Neural cell (in vitro differentiated cells): ENCODE results near the gene CCDC126. TPM values are rescaled to one million over a fixed set of nuclear protein-coding genes. Genes with fewer than 3 reads are reported as not detected.

Source experiments
- H2AFZ ChIP-seq: fragments of 200-600, 300-800 bp; sonication (generic), shearing (Covaris generic); 2 replicates; pipeline ENCODE4 v1.6.0; 2014; ENCODE audit warnings: low read depth, mild to moderate bottlenecking, antibody characterized with exemption, low read length, moderate library complexity
- H3F3A ChIP-seq: fragments of 200-600 bp; shearing (Covaris generic); 2 replicates; pipeline ENCODE4 v1.6.1; 2016; ENCODE audit warnings: mild to moderate bottlenecking, moderate library complexity, mixed read lengths, antibody characterized with exemption, low read length; ENCODE audit not compliant: insufficient read depth, poor library complexity, severe bottlenecking
- H3K27ac ChIP-seq: fragments of 200-600, 300-800 bp; sonication (generic), shearing (Covaris generic); 2 replicates; pipeline ENCODE4 v1.5.1; 2014; ENCODE audit warnings: mild to moderate bottlenecking, low read length, moderate library complexity
- H3K27me3 ChIP-seq: fragments of 300-800, 200-600 bp; sonication (generic), shearing (Covaris generic); 2 replicates; pipeline ENCODE4 v1.6.0; 2014; ENCODE audit warnings: mild to moderate bottlenecking, low read depth, low read length, moderate library complexity; ENCODE audit not compliant: insufficient read depth
- H3K36me3 ChIP-seq: fragments of 300-800, 200-600 bp; sonication (generic), shearing (Covaris generic); 2 replicates; pipeline ENCODE4 v1.5.1; 2014; ENCODE audit warnings: mild to moderate bottlenecking, antibody characterized with exemption, low read length, moderate library complexity; ENCODE audit not compliant: insufficient read depth
- H3K4me2 ChIP-seq: fragments of 300-800, 200-600 bp; sonication (generic), shearing (Covaris generic); 2 replicates; pipeline ENCODE4 v1.6.0; 2014; ENCODE audit warnings: mild to moderate bottlenecking, low read length
- H3K4me3 ChIP-seq: fragments of 300-800, 200-600 bp; sonication (generic), shearing (Covaris generic); 2 replicates; pipeline ENCODE4 v1.5.1; 2014; ENCODE audit warnings: mild to moderate bottlenecking, low read length, moderate library complexity
- H3K79me2 ChIP-seq: fragments of 200-600 bp; shearing (Covaris generic); replicated peaks from 2 replicates; pipeline ENCODE4 v1.6.0; 2014; ENCODE audit warnings: mild to moderate bottlenecking, low read length, moderate library complexity; ENCODE audit not compliant: insufficient read depth
- H3K9ac ChIP-seq: fragments of 300-800, 200-600 bp; sonication (generic), shearing (Covaris generic); 2 replicates; pipeline ENCODE4 v1.6.1; 2016; ENCODE audit warnings: mild to moderate bottlenecking, low read length, mixed read lengths
- H3K9me2 ChIP-seq: fragments of 200-600 bp; shearing (Covaris generic); 2 replicates; pipeline ENCODE4 v1.6.1; 2016; ENCODE audit warnings: mild to moderate bottlenecking, low read length, mixed read lengths; ENCODE audit not compliant: insufficient read depth
- H3K9me3 ChIP-seq: fragments of 200-600, 300-800 bp; sonication (generic), shearing (Covaris generic); 2 replicates; pipeline ENCODE4 v1.6.1; 2016; ENCODE audit warnings: mild to moderate bottlenecking, mixed run types, low read length, moderate library complexity, mixed read lengths
- H4K20me1 ChIP-seq: fragments of 200-600 bp; shearing (Covaris generic); 2 replicates; pipeline ENCODE4 v1.6.1; 2016; ENCODE audit warnings: mild to moderate bottlenecking, mixed run types; ENCODE audit not compliant: insufficient read depth
- EP300 ChIP-seq: fragments of 450-650 bp; conservative IDR thresholded peaks from 2 replicates; pipeline ENCODE4 v1.6.1; 2014; ENCODE audit warnings: antibody characterized with exemption, mild to moderate bottlenecking, moderate library complexity; ENCODE audit not compliant: poor library complexity, severe bottlenecking
- EZH2 ChIP-seq: fragments of 200-600, 300-800 bp; shearing (Covaris generic), sonication (generic); IDR thresholded peaks from 2 replicates; pipeline ENCODE4 v1.6.1; 2014; ENCODE audit warnings: antibody characterized with exemption, low read length, borderline replicate concordance, mild to moderate bottlenecking; ENCODE audit not compliant: insufficient read depth, poor library complexity, severe bottlenecking
- MXI1 ChIP-seq: fragments of 450-650 bp; conservative IDR thresholded peaks from 2 replicates; pipeline ENCODE4 v1.6.1; 2014; ENCODE audit warnings: antibody characterized with exemption, mild to moderate bottlenecking; ENCODE audit not compliant: poor library complexity, severe bottlenecking
- POLR2AphosphoS5 ChIP-seq: IDR thresholded peaks from 2 replicates; pipeline ENCODE4 v1.6.1; 2012
- RAD21 ChIP-seq: fragments of 450-650 bp; conservative IDR thresholded peaks from 2 replicates; pipeline ENCODE4 v1.6.1; 2014; ENCODE audit warnings: antibody characterized with exemption, mild to moderate bottlenecking, moderate library complexity
- SMC3 ChIP-seq: fragments of 450-650 bp; conservative IDR thresholded peaks from 2 replicates; pipeline ENCODE4 v1.6.1; 2014; ENCODE audit warnings: antibody characterized with exemption, mild to moderate bottlenecking, moderate library complexity; ENCODE audit not compliant: poor library complexity
- TAF1 ChIP-seq: IDR thresholded peaks from 2 replicates; pipeline ENCODE4 v1.6.1; 2012; ENCODE audit warnings: low read depth
- polyA minus RNA-seq: library from RNA; depleted of rRNA, polyadenylated mRNA; stranded (reverse); fragments of >200 nt; gene quantifications from 2 replicates; pipeline ENCODE4 v1.2.3, GENCODE V29; 2014
- polyA plus RNA-seq: library from polyadenylated mRNA; depleted of rRNA; stranded (reverse); fragments of >200 nt; gene quantifications from 2 replicates; pipeline ENCODE4 v1.2.3, GENCODE V29; 2014
- TF ChIP-seq, protein P1 (sequence below): fragments of 450-650 bp; IDR thresholded peaks from 2 replicates; pipeline ENCODE4 v1.5.1; 2014; ENCODE audit warnings: antibody characterized with exemption, mild to moderate bottlenecking, moderate library complexity; ENCODE audit not compliant: poor library complexity, severe bottlenecking
- TF ChIP-seq, protein P2 (sequence below): IDR thresholded peaks from 2 replicates; pipeline ENCODE4 v1.6.1; 2012; ENCODE audit warnings: borderline replicate concordance

The CCDC126 gene, protein sequence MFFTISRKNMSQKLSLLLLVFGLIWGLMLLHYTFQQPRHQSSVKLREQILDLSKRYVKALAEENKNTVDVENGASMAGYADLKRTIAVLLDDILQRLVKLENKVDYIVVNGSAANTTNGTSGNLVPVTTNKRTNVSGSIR
- polyA plus RNA-seq (21.1 and 28.0 TPM in 2 replicates), polyA minus RNA-seq (49.7 and 59.6 TPM in 2 replicates)

DNA sequence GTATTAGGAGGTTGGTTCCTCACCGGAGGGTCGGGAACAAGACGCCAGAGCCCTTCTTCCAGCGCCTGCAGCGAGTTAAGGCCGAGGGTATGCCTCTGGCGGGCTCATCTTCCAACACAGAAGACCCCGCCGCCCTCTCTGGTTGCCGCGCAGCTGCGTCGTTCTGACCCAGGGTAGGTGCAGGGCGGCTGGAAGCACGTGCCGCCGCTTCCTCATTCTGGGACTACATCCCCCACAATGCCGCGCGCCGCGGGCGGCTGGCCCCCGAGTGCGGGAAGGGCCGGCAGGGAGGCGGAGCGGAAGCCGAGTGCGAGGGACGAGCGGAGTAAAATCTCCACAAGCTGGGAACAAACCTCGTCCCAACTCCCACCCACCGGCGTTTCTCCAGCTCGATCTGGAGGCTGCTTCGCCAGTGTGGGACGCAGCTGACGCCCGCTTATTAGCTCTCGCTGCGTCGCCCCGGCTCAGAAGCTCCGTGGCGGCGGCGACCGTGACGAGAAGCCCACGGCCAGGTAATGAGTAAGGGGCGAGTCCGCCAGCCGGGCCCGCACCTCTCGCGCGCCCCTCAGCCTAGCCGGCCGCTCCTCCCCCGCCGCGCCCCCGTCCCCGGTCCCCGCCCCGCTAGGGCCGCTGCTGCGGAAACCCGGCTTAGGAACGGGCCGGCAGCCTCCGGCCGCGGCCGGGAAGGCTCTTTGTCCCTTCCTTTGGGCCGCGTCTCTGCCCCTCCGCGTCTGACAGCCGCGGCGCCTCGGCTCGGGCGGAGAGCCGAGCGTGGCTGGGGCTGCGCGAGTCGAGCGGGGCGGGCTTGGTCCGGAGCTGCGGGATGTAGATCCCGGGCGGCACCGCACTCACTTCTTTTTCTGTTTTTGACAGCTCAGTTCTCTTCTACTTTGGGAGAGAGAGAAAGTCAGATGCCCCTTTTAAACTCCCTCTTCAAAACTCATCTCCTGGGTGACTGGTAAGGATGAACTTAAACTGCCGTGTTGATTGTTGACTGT is at the start of gene CCDC126:
CCDC126 (plus strand) TSS at position 289 of the 998 bp plus-strand sequence. CDS start 13,934 bp downstream, outside the sequence.
- H4K20me1 ChIP-seq: no peaks in the 10 kb centered on the region
- peak within 1 kb of the TSS; percentile 32 for H2AFZ ChIP-seq
- no peaks in the 10 kb centered on the region for H3K36me3 ChIP-seq
- no peaks in the 10 kb centered on the region for H3K9me3 ChIP-seq
- H3K4me2 ChIP-seq: peak within 1 kb of the TSS; percentile 66
- H3F3A ChIP-seq: no peaks in the 10 kb centered on the region
- H3K27me3 ChIP-seq: no peaks in the 10 kb centered on the region
- H3K4me3 ChIP-seq: peak within 1 kb of the TSS; percentile 82
- peaks cover 30% of the 10 kb centered on the region for H3K79me2 ChIP-seq
- peak within 1 kb of the TSS; percentile 75 for H3K27ac ChIP-seq
- TF ChIP-seq, protein P1, sequence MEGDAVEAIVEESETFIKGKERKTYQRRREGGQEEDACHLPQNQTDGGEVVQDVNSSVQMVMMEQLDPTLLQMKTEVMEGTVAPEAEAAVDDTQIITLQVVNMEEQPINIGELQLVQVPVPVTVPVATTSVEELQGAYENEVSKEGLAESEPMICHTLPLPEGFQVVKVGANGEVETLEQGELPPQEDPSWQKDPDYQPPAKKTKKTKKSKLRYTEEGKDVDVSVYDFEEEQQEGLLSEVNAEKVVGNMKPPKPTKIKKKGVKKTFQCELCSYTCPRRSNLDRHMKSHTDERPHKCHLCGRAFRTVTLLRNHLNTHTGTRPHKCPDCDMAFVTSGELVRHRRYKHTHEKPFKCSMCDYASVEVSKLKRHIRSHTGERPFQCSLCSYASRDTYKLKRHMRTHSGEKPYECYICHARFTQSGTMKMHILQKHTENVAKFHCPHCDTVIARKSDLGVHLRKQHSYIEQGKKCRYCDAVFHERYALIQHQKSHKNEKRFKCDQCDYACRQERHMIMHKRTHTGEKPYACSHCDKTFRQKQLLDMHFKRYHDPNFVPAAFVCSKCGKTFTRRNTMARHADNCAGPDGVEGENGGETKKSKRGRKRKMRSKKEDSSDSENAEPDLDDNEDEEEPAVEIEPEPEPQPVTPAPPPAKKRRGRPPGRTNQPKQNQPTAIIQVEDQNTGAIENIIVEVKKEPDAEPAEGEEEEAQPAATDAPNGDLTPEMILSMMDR: peak; percentile 15
- TF ChIP-seq POLR2AphosphoS5 (peak; percentile 75), SMC3 (no peak), RAD21 (no peak), EZH2 (no peak), TAF1 (peak; percentile 70), EP300 (peak; percentile 12), MXI1 (peak; percentile 83)
- TF ChIP-seq, protein P2, sequence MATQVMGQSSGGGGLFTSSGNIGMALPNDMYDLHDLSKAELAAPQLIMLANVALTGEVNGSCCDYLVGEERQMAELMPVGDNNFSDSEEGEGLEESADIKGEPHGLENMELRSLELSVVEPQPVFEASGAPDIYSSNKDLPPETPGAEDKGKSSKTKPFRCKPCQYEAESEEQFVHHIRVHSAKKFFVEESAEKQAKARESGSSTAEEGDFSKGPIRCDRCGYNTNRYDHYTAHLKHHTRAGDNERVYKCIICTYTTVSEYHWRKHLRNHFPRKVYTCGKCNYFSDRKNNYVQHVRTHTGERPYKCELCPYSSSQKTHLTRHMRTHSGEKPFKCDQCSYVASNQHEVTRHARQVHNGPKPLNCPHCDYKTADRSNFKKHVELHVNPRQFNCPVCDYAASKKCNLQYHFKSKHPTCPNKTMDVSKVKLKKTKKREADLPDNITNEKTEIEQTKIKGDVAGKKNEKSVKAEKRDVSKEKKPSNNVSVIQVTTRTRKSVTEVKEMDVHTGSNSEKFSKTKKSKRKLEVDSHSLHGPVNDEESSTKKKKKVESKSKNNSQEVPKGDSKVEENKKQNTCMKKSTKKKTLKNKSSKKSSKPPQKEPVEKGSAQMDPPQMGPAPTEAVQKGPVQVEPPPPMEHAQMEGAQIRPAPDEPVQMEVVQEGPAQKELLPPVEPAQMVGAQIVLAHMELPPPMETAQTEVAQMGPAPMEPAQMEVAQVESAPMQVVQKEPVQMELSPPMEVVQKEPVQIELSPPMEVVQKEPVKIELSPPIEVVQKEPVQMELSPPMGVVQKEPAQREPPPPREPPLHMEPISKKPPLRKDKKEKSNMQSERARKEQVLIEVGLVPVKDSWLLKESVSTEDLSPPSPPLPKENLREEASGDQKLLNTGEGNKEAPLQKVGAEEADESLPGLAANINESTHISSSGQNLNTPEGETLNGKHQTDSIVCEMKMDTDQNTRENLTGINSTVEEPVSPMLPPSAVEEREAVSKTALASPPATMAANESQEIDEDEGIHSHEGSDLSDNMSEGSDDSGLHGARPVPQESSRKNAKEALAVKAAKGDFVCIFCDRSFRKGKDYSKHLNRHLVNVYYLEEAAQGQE: peak; percentile 42
- peak within 1 kb of the TSS; percentile 77 for H3K9ac ChIP-seq
- H3K9me2 ChIP-seq: no peaks in the 10 kb centered on the region

DNA sequence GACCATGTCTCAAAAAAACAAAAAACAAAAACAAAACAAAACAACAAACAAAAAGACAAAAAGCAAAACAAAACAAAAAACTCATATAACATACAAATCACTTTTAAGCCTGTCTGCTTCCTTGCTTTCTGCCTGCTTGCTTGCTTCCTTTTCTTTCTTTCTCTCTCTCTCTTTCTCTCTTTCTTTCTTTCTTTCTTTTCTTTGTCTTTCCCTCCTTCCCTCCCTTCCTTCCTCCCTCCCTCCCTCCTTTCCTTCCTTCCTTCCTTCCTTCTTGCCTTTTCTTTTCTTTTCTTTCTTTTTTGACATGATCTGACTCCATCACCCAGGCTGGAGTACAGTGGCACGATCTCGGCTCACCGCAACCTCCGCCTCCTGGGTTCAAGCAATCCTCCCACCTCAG is 49.5 kb upstream of the CCDC126 start:
- H3K4me2 ChIP-seq: no peak overlapping the region
- no peaks in the 10 kb centered on the region for H3K36me3 ChIP-seq
- H3K79me2 ChIP-seq: no peaks in the 10 kb centered on the region
- no peak overlapping the region for H3K27ac ChIP-seq
- TF ChIP-seq TAF1 (no peak), POLR2AphosphoS5 (no peak), MXI1 (no peak), RAD21 (no peak), EP300 (no peak), SMC3 (no peak), EZH2 (no peak)
- TF ChIP-seq, protein P1: no peak
- TF ChIP-seq, protein P2: no peak
- H2AFZ ChIP-seq: no peak overlapping the region
- H3K9me2 ChIP-seq: no peaks in the 10 kb centered on the region
- no peaks in the 10 kb centered on the region for H4K20me1 ChIP-seq
- no peak overlapping the region for H3K4me3 ChIP-seq
- no peaks in the 10 kb centered on the region for H3F3A ChIP-seq
- no peaks in the 10 kb centered on the region for H3K27me3 ChIP-seq
- no peak overlapping the region for H3K9ac ChIP-seq
- no peaks in the 10 kb centered on the region for H3K9me3 ChIP-seq
